GM21423 (cell line): ENCODE measurements around the gene TIMM23.
"Not testable (repeated sequence)": the region's sequence is repeated elsewhere in the genome, so short reads cannot be mapped to it uniquely, and the experiment has no call there.

ENCODE experiments used
- ATAC-seq: cut with Tn5 transposase; IDR thresholded peaks from one replicate; pipeline ENCODE4 v1.9.1; 2021; ENCODE audit warnings: mild to moderate bottlenecking, moderate library complexity; ENCODE audit not compliant: unreplicated experiment

TIMM23 gene

GRCh38 chr10:45985590-45985989 lies 13.3 kb downstream of the TIMM23 start:
- not testable (repeated sequence) for ATAC-seq

GRCh38 chr10:45997557-45997956 lies 25.3 kb downstream of the TIMM23 start:
- no peak for ATAC-seq

GRCh38 chr10:45997994-45998763 lies 25.9 kb downstream of the TIMM23 start:
- ATAC-seq = no peak

- not testable (repeated sequence) for ATAC-seq
Observed at GRCh38 chr10:45999955-46000354, 27.7 kb downstream of the TIMM23 start.

GRCh38 chr10:46000538-46000937 lies 28.2 kb downstream of the TIMM23 start:
- no peak for ATAC-seq

- ATAC-seq = no peak
Observed at GRCh38 chr10:46001187-46001756, 29.0 kb downstream of the TIMM23 start.

- not testable (repeated sequence) for ATAC-seq
Observed at GRCh38 chr10:46002189-46002687, 29.9 kb downstream of the TIMM23 start.

GRCh38 chr10:46002916-46003693 lies 30.8 kb downstream of the TIMM23 start:
- no peak for ATAC-seq

GRCh38 chr10:46004963-46005362 lies 32.7 kb downstream of the TIMM23 start:
- ATAC-seq = no peak

- ATAC-seq = no peak
Observed at GRCh38 chr10:46005383-46005782, 33.1 kb downstream of the TIMM23 start.

GRCh38 chr10:46006219-46006618 lies 33.9 kb downstream of the TIMM23 start:
- ATAC-seq = no peak

- no peak for ATAC-seq
Observed at GRCh38 chr10:46012746-46013145, 40.5 kb downstream of the TIMM23 start.

- ATAC-seq = no peak
Observed at GRCh38 chr10:46014206-46014605, 41.9 kb downstream of the TIMM23 start.

GRCh38 chr10:46014683-46015405 lies 42.6 kb downstream of the TIMM23 start:
- no peak for ATAC-seq

GRCh38 chr10:46016190-46016589 lies 43.9 kb downstream of the TIMM23 start:
- no peak for ATAC-seq

GRCh38 chr10:46016811-46017210 lies 44.5 kb downstream of the TIMM23 start:
- no peak for ATAC-seq

GRCh38 chr10:46017733-46018132 lies 45.4 kb downstream of the TIMM23 start:
- ATAC-seq = no peak

- ATAC-seq = no peak
Observed at GRCh38 chr10:46018453-46019176, 46.3 kb downstream of the TIMM23 start.

GRCh38 chr10:46019177-46019528 lies 46.9 kb downstream of the TIMM23 start:
- ATAC-seq = no peak

- no peak for ATAC-seq
Observed at GRCh38 chr10:46019569-46020343, 47.5 kb downstream of the TIMM23 start.
